GM11168 (cell line): ENCODE results near the gene OR4F3.
"Not testable (repeated sequence)": the region's sequence is repeated elsewhere in the genome, so short reads cannot be mapped to it uniquely, and the experiment has no call there.

Experiments
- in situ Hi-C: fragments of 300-500 bp; cut with MboI; formaldehyde crosslinking; loops from one replicate; pipeline ENCODE4 v1.12.0; 2022; ENCODE audit warnings: low sequenced_read_pairs; ENCODE audit not compliant: unreplicated experiment

OR4F3 gene

GRCh38 chr5:181366968-181367367 is at the start of gene OR4F3:
Gene OR4F3, plus strand, starts transcription at chr5:181367268.
- in situ Hi-C loops: not testable (repeated sequence)
